Epithelial cell of alveolus of lung (primary cell): ENCODE measurements around the gene LCA5. TPM values are rescaled to one million over a fixed set of nuclear protein-coding genes. Genes with fewer than 3 reads are reported as not detected.

Source experiments
- total RNA-seq: library from RNA; depleted of rRNA; stranded (reverse); fragments of >200 nt; gene quantifications from 2 replicates; pipeline ENCODE4 v1.2.1, GENCODE V29; 2015

The LCA5 gene
- 5.3 and 7.5 TPM in 2 replicates for total RNA-seq

GRCh38 chr6:79536954-79537747 is at the start of gene LCA5:
Gene LCA5 (minus strand): TSS chr6:79537430. CDS start chr6:79518894, 18,536 bp downstream.

Other genes with a start within 250 kb of the LCA5 start
- 8.0 and 8.1 TPM in 2 replicates for gene SH3BGRL2, start 93.9 kb upstream of the LCA5 start, total RNA-seq